PC-3 (cell line): ENCODE results near the gene PHF13. TPM values are rescaled to one million over a fixed set of nuclear protein-coding genes. Genes with fewer than 3 reads are reported as not detected.
"Not testable (repeated sequence)": the region's sequence is repeated elsewhere in the genome, so short reads cannot be mapped to it uniquely, and the experiment has no call there.

Experiments used
- ATAC-seq: fragments of 200-7000 bp; cut with Tn5 transposase; 2 replicates; pipeline ENCODE4 v1.9.1; 2020; ENCODE audit warnings: mild to moderate bottlenecking, moderate library complexity
- BruUV-seq: library from RNA; stranded (reverse); fragments of 400-500 nt; replicated peaks from 2 replicates; lab custom pipeline; 2021; lab: Mats Ljungman, UMichigan
- CTCF ChIA-PET: fragments of 300-600 bp; sonication (Branson Sonifier 250); formaldehyde crosslinking; loops from one replicate; lab custom pipeline; 2022; ENCODE audit warnings: antibody characterized with exemption; lab: Charles Lee
- POLR2A ChIA-PET: fragments of 300-600 bp; sonication (Branson Sonifier 250); formaldehyde crosslinking; loops from one replicate; lab custom pipeline; 2022; ENCODE audit warnings: antibody characterized with exemption; ENCODE audit not compliant: unreplicated experiment; lab: Charles Lee
- DNase-seq: peaks from one replicate; pipeline ENCODE4 v3.0.0-alpha.2; 2015
- H2AFZ ChIP-seq: fragments of 300-600 bp; sonication (generic); 2 replicates; pipeline ENCODE4 v1.6.0; 2016; ENCODE audit warnings: antibody characterized with exemption, low read length
- H3F3A ChIP-seq: fragments of 300-600 bp; sonication (generic); one replicate; pipeline ENCODE4 v1.6.0; 2017; ENCODE audit warnings: antibody characterized with exemption, low read length, control low read depth, mild to moderate bottlenecking; ENCODE audit not compliant: unreplicated experiment
- H3K27ac ChIP-seq: fragments of 300-600 bp; sonication (generic); 2 replicates; pipeline ENCODE4 v1.5.1; 2016; ENCODE audit warnings: mild to moderate bottlenecking, low read length
- H3K27me3 ChIP-seq: fragments of 300-600 bp; sonication (generic); 2 replicates; pipeline ENCODE4 v1.6.1; 2016; ENCODE audit warnings: low read length, mixed read lengths
- H3K36me3 ChIP-seq: fragments of 300-600 bp; sonication (generic); 2 replicates; pipeline ENCODE4 v1.6.1; 2016; ENCODE audit warnings: low read depth, mixed run types, low read length, mixed read lengths
- H3K4me1 ChIP-seq: fragments of 300-600 bp; sonication (generic); 2 replicates; pipeline ENCODE4 v1.5.1; 2016; ENCODE audit warnings: low read length; ENCODE audit not compliant: insufficient read depth
- H3K4me2 ChIP-seq: fragments of 300-600 bp; sonication (generic); 2 replicates; pipeline ENCODE4 v1.6.0; 2016; ENCODE audit warnings: low read length
- H3K4me3 ChIP-seq: fragments of 300-600 bp; sonication (generic); 2 replicates; pipeline ENCODE4 v1.5.1; 2016; ENCODE audit warnings: mild to moderate bottlenecking, low read length, mixed read lengths
- H3K79me2 ChIP-seq: fragments of 300-600 bp; sonication (generic); 2 replicates; pipeline ENCODE4 v1.6.1; 2017; ENCODE audit warnings: low read length, mixed read lengths
- H3K9ac ChIP-seq: fragments of 300-600 bp; sonication (generic); 2 replicates; pipeline ENCODE4 v1.6.0; 2016; ENCODE audit warnings: mild to moderate bottlenecking, low read length
- H3K9me2 ChIP-seq: fragments of 300-600 bp; sonication (generic); replicated peaks from 2 replicates; pipeline ENCODE4 v1.6.1; 2016; ENCODE audit warnings: mixed run types, low read length, mixed read lengths
- H3K9me3 ChIP-seq: fragments of 300-600 bp; sonication (generic); 2 replicates; pipeline ENCODE4 v1.6.1; 2016; ENCODE audit warnings: low read length, mixed read lengths
- H4K20me1 ChIP-seq: fragments of 300-600 bp; sonication (generic); 2 replicates; pipeline ENCODE4 v1.6.1; 2016; ENCODE audit warnings: low read length, mixed read lengths
- CTCF ChIP-seq: fragments of 300-600 bp; sonication (generic); conservative IDR thresholded peaks from 2 replicates; pipeline ENCODE4 v1.5.1; 2017; ENCODE audit warnings: antibody characterized with exemption, low read depth, mild to moderate bottlenecking, low read length
- EZH2 ChIP-seq: fragments of 300-600 bp; sonication (generic); IDR thresholded peaks from one replicate; pipeline ENCODE4 v1.6.1; 2017; ENCODE audit warnings: antibody characterized with exemption, mild to moderate bottlenecking, low read length; ENCODE audit not compliant: unreplicated experiment
- EZH2phosphoT487 ChIP-seq: fragments of 300-600 bp; sonication (generic); IDR thresholded peaks from 2 replicates; pipeline ENCODE4 v1.6.1; 2018; ENCODE audit warnings: mild to moderate bottlenecking, antibody characterized with exemption, low read length, borderline replicate concordance
- intact Hi-C: fragments of 100-400 bp; cut with micrococcal nuclease; formaldehyde crosslinking; loops from 2 replicates; pipeline ENCODE4 v1.9.0; 2023
- total RNA-seq: library from RNA; depleted of rRNA; stranded (reverse); fragments of >200 nt; gene quantifications from 2 replicates; pipeline ENCODE4 v1.2.3, GENCODE V29; 2014

The PHF13 gene
- total RNA-seq, 1 experiment from 2014 or later, result 13.2 TPM

GRCh38 chr1:6635910-6636760, 22.6 kb downstream of the PHF13 start:
- ChIA-PET POLR2A (no interaction called here), CTCF (no interaction called here)
- no TSS peak for BruUV-seq
- H3K4me1 ChIP-seq, result no peaks in the 10 kb centered on the region
- no peak overlapping the region for H3K9ac ChIP-seq
- peaks cover 7% of the 10 kb centered on the region for H3F3A ChIP-seq
- peaks cover 69% of the 10 kb centered on the region for H3K36me3 ChIP-seq
- no peak overlapping the region for H3K4me3 ChIP-seq
- H3K27me3 ChIP-seq, result no peaks in the 10 kb centered on the region
- H3K27ac ChIP-seq, result no peak overlapping the region
- intact Hi-C loops, result no loop called here
- H3K9me3 ChIP-seq, result no peaks in the 10 kb centered on the region
- DNase-seq (no peak), ATAC-seq (no peak)
- H3K79me2 ChIP-seq, result no peaks in the 10 kb centered on the region
- H3K9me2 ChIP-seq, result no peaks in the 10 kb centered on the region
- no peak overlapping the region for H3K4me2 ChIP-seq
- no peak overlapping the region for H2AFZ ChIP-seq
- TF ChIP-seq CTCF, result no peak
- TF ChIP-seq EZH2, result no peak
- H4K20me1 ChIP-seq, result no peaks in the 10 kb centered on the region

- BruUV-seq, H3K4me3 ChIP-seq, H3F3A ChIP-seq, H3K9me2 ChIP-seq, POLR2A ChIA-PET, DNase-seq, H3K4me2 ChIP-seq, intact Hi-C loops, H3K4me1 ChIP-seq, H2AFZ ChIP-seq, H3K27ac ChIP-seq, CTCF ChIA-PET, H3K9ac ChIP-seq, H3K79me2 ChIP-seq, H4K20me1 ChIP-seq, H3K27me3 ChIP-seq, ATAC-seq, H3K9me3 ChIP-seq: not testable (repeated sequence)
- H3K36me3 ChIP-seq, result peaks cover 73% of the 10 kb centered on the region
These were observed 23.2 kb downstream of the PHF13 start for GRCh38 chr1:6636778-6637177.

- Histone ChIP-seq H3K27ac (no peak overlapping the region), H3K79me2 (no peaks in the 10 kb centered on the region), H3K4me1 (no peaks in the 10 kb centered on the region), H3K36me3 (peaks cover 75% of the 10 kb centered on the region), H4K20me1 (no peaks in the 10 kb centered on the region), H3K9me2 (no peaks in the 10 kb centered on the region), H3K9me3 (no peaks in the 10 kb centered on the region), H3K4me3 (no peak overlapping the region), H3K4me2 (no peak overlapping the region), H3F3A (peaks cover 7% of the 10 kb centered on the region), H3K9ac (no peak overlapping the region), H3K27me3 (no peaks in the 10 kb centered on the region), H2AFZ (no peak overlapping the region)
- POLR2A ChIA-PET, result no interaction called here
- CTCF ChIA-PET, result no interaction called here
- intact Hi-C loops, result no loop called here
- DNase-seq (no peak), ATAC-seq (no peak)
- TF ChIP-seq CTCF (no peak), EZH2 (no peak), EZH2phosphoT487 (no peak)
- BruUV-seq, result no TSS peak
These were observed 24.2 kb downstream of the PHF13 start for GRCh38 chr1:6637770-6638169.
